SH-SY5Y (cell line): ENCODE results near the gene TRABD2A.

ENCODE experiments used
- GATA2 ChIP-seq: IDR thresholded peaks from 2 replicates; pipeline ENCODE4 v1.6.1; 2011; ENCODE audit warnings: mild to moderate bottlenecking, low read depth, low read length
- GATA3 ChIP-seq: IDR thresholded peaks from 2 replicates; pipeline ENCODE4 v1.6.1; 2011; ENCODE audit warnings: low read depth, mild to moderate bottlenecking, low read length, moderate library complexity

- no peak for TF ChIP-seq GATA2
- no peak for TF ChIP-seq GATA3
These were observed 39.1 kb upstream of the TRABD2A start for GRCh38 chr2:84919885-84920580.
